Activated CD4-positive, alpha-beta T cell treated with anti-CD3 and anti-CD28 coated beads, Interleukin-10, Interleukin-2, amounts not matched to agents 100 ng/mL and 50 ng/mL, durations not matched to agents 16 hours and 8 hours (primary cell): ENCODE results near the gene ARPC2.
A peak's percentile ranks its signal among the peaks of the same experiment; 100 is the strongest.

Experiments used
- DNase-seq: peaks from one replicate; pipeline ENCODE4 v3.0.0-alpha.2; 2020

Gene ARPC2

DNA sequence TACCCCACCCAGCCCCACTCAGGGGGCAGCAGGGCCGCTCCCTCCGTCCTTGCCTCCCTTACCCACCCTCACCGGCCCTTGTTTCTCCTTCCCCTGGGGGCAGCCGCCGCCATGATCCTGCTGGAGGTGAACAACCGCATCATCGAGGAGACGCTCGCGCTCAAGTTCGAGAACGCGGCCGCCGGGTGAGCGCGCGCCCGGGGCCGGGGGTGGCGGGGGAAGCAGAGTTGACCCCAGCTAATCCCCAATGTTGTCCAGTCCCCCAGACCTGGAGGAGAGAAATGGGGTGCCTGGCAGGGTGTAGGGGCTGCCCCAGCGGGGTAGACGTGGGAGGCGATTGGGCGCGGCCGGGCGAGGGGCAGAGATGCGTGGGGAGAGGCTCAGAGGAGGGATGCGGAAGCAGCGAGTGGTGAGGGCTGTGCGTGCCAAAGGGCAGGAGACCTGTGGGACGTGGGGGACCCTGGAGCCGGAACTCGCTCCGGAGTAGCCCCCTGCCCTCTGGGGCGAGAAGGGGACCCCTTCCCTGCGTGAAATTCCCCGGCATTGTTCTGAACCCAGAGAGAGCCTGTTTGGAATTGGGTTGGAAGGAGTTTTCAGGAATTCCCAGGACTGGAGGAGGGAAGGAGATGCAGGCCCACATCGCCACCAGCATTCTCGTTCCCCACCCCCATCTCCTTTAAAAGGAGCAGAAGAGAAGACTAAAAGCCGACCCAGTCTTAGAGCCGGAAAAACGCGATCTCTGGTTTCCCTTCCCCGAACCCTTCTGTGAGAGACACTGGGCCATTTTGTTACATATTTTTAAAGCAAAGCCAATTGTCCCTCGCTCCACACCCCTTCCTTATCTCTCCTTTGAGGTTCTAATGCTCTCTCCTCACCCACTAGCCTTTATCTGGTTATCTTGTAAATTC is 625 bp downstream of the ARPC2 start:
- DNase-seq: peak; percentile 78

DNA sequence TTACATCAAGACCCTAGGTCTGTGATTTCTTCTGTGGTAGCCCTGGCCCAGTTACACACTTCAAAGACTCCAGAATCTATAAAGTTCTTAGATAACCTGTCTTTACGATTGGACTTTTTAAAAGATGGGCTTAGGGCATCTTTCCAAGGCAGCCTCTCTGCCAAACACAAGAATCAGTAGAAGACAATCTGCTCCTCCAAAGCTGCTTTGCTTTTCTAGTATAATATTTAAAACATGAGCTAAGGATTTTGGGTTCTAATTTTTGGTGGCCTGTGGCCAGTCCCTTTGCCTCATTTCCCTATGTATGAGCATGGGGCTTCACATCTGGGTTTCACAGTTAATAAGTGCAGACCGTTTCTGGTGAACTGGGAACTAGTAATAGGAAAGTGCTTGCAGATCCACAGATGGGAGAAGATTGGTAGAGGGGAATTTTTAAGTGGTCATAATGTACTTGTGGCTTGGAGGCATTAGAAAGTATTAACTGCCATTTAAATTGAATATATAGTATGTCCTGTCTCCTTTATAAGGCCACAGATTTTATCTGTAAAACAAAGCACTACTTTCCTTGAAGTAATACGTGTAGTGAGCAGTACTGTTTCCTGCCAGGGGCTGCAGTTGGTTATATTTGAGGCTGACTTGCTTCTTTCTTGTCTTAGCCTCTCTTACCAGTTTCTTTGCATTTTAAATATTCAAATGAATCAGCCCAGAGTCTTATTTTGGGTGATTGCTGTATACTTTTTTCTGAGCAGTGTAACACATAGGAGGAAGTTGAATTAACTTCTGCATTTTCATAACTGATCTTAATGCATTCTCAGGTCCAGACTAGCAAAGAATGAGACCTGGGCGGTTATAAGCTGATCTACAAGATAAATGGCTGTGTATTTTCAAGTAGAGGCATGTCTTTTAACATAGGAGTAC is 1.5 kb downstream of the ARPC2 start:
- peak; percentile 73 for DNase-seq

DNA sequence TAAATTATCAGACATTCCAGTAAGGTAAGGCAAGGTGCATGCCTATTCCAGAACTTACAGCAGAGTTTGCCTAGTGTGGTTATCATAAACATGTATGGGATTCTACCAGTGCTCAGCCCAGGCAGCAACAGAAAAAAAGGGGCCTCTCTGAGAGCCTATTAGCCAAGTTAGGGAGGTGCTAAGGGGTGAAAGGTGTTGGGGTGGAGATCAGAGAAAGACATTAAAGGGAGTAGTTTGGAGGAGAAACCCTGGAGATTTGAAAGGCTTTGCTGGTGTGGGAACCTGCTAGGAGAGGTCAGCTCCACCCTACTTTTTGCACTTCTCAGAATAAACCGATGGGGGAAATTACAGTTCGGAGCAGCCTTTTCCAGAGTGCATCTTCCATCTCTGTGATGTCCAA is 2.9 kb downstream of the ARPC2 start:
- DNase-seq: peak; percentile 38

DNA sequence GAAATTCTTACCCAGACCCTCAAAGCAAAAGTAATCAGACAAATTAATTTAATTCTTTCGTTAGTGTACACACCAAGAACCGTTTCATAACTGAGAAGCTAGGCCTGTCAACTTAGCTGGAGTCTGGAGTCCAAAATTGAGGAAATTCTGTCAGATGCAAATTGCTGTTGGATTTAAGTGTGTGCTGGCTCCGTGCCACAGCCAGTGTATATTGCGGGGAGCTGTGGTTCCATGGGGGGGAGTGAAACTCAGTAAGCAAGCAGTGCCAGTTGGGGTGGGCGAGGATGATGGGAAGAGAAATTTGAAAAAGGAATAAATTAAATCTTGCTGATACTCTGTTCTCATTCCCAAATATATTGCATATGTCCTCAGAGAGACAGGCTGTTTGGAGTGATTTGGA is 4.0 kb downstream of the ARPC2 start:
- DNase-seq: no peak

DNA sequence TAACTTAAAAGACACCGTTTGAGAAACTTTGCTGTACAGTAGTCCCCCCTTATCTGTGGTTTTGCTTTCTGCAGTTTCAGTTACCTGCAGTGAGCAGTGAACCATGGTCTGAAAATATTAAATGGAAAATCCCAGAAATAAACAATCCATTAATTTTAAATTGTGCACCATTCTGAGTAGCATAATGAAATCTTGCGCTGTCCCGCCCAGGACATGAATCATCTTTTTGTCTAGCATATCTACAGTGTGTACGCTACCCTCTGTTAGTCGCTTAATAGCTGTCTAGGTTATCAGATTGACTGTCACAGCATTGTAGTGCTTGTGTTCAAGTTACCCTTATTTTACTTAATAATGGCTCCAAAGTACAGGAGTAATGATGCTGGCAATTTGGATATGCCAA is 6.1 kb downstream of the ARPC2 start:
- peak; percentile 51 for DNase-seq

DNA sequence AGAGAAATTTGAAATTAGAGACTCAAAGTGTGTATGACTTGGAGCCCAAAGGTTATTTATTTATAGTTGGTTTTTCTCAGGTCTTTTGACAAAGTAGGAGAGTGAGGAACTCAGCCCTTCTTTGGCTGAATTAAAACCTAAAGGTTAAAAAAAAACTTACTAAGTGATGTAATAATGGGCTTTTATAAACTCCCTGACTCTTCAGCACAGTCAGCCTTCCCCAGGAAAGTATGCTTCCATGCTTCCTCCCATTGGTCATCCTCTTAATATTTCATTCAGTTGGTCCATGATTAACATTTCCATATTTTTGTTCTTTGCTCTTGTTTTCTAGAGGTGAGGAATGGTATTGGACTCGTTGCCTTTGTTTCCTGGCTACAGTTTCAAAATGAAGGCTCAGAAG is 7.2 kb downstream of the ARPC2 start:
- no peak for DNase-seq

DNA sequence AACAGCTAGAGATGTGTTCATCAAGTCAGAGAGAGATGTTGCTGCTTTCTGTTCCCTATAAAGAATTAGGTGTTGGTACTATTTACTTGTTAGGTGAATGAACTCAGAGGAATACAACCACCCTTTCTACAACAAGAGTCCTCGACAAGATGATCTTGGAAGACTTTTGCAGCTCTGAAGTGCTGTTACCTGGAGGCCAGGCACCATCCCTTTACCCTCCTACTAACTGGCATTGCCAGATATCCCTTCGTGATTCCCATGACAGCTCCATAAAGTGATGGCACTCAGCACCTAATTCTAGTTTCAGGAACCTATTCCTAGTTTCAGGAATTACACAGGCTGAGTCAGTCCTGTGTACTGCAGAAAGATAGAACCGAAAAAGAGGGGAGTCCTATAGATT is 9.9 kb downstream of the ARPC2 start:
- no peak for DNase-seq

DNA sequence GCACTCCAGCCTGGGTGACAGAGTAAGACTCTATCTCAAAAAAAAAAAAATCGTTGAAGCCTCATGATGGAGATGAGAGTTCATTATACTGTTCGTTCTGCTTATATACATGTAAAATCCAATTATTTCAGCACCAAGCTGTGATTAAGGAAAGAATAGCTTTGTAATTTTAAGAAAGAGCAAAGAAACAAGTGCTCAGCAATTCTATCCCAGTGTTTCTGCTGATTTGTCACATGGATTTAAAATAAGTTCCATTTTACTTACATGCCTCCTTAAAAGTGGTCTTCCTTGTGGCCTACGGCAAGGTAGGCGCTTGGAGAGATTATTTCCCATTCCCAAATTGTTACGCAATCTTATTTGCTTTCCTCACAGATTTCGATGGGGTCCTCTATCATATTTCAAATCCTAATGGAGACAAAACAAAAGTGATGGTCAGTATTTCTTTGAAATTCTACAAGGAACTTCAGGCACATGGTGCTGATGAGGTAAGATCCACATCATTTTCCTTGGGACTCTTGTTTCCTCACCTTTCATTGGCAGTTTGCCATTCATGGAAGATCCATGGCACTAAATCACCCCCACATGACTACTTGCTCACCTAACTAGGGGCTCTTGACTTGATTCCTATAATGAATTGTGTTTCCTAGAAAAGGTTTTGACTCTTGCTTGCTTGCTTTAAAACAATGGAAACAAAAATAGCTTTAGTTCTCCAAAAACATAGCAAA is 11.5 kb downstream of the ARPC2 start:
- peak; percentile 24 for DNase-seq

DNA sequence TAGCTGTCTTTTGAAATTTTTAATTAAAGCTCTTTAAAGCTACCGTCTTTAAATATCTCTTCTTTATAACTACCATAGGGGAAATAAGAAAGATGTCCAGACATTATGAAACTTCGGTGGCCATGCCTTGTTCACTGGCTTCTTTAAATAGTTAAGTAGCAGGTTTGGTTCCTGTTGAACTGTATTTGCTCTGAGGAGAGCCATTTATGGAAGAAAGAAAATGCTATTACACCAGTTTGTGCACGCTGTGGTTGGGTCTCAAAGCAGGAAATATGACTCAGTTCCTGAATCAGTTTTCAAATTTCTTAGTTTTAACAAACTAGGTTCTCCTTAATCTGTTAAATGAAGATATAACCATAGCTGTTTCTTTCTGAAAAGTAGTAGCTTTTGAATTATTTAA is 12.2 kb downstream of the ARPC2 start:
- DNase-seq: peak; percentile 91

DNA sequence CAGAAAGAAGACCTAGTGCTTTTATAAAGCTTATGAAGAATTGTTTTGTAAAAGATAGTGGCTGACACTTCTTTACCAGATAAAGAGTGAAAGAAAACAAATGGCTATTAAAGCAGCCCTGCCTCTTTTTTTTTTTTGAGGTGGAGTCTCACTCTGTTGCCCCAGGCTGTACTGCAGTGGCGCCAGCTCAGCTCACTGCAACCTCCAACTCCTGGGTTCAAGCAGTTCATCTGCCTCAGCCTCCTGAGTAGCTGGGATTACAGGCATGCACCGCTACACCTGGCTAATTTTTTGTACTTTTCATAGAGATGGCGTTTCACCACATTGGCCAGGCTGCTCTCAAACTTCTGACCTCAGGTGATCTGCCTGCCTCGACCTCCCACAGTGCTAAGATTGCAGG is 12.9 kb downstream of the ARPC2 start:
- DNase-seq: peak; percentile 56

DNA sequence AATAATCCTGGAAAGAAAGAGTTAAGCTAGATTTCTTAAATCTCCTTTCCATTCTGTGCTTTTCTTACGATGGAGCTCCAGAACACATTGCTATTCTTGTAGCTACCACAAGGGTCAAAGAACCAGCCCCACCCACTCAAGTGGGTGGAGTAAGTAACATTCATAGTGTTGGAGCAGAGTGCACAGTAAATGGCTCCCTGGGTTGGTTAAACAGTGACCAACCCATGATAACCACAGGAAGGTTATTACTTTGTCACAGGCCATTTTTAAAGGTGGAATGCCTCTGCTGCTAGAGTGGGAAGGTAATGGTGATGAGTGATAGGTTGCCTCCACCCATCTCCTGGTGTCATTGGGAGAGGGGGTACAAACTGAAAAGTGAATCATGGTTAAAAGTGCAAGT is 13.9 kb downstream of the ARPC2 start:
- peak; percentile 75 for DNase-seq

DNA sequence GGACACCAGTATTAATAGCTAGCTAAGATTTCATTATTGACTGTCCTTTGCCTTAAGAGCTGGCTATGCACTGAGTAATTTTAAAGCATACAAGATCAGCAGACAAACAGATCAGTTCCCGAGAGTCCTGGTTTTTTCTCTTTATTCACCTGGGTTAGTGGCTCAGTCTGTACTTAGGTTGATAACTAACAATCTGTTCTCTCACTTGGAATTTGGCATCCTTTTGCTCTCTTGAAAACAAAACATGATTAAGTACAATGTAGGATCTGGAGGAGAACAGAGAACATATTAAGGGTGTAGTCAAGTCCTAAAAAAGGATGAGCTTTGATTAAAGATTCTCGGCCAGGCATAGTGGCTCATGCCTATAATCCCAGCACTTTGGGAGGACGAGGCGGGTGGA is 16.6 kb downstream of the ARPC2 start:
- DNase-seq: no peak

DNA sequence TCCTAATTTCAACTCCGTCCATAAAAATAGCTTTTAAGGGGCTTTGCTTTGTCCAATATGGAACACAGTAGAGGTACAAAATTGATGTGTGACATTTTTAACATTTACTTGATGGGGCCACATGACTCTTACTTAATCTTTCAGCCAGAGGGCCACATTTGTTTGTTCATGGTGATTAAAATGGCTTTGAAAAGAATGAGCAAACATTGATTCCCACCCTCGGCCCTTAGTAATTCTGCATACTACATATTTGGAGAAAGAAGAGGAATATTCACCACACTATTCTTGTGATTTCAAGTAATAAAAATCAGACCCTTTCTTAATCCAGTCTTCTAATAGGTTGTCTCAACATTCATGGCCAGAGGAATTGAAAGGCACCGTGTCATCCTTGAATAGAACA is 17.5 kb downstream of the ARPC2 start:
- DNase-seq: no peak

DNA sequence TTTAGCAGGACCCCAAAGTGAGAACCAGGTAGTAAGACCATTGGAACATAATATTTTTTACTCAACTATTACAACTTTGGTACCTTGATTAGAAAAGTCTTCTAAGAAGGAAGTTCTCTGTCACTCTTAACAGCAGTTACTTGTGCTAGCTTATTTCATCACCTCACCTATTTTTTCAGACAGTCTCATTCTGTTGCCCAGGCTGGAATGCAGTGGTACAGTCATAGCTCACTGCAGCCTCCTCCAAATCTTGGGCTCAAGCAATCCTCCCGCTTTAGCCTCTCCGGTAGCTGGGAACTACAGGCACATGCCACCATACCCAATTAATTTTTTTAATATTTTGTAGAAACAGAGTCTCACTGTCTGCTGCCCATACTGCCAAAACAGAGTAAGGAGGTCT is 18.0 kb downstream of the ARPC2 start:
- no peak for DNase-seq

DNA sequence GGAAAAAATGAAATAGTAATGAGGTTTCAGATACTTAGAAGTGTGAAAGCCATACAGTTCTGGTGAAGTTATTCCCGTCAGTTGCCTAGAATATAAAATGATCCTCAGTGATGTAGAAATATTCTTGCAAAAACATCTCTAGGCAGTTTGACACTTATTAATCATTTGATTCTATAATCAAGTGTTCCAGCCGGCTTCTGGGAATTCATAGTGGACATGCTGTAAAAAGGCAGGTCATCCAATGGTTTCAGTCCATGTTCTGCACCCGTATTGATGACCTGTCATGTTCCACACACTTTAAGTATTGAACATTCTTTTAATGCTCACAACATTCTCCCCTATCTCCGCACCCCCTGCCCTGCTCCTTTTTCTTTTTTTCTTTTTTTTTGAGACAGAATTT is 19.8 kb downstream of the ARPC2 start:
- no peak for DNase-seq

DNA sequence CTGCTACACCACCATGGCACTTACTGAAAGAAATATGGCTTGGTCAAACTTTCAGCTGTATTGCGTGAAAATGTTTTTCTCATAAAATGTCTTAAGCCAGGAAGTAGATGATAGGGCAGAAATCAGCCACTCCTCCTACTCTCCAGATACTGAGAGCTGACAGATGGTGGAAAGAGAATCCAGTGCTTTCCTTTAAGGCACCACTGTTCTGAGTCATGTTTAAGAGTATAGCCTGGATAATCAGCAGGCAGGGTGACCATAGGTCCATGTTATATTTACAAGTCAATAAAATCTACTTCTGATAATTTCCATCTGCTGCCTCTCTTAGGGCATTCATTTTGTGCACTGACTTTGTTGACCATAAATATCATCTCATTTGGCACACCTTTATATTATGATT is 21.9 kb downstream of the ARPC2 start:
- no peak for DNase-seq

DNA sequence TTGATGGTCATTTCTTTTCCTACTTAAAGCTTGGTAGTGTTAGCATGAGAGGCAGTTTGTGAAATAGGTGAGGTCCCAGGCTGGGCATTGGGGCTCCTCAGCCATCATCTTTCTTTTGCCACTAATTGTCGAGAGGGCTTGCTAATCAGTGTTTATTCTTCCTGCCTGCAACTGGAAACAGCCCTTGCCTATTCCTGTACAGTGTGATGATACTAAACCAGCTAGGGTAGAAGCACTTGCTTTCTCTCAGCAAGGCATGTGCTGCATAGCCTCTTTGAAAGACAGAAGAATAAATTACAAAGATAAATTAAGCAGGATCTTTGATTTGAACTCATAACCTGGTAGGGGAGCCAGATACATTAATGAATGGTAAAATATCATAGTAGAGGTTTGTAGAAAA is 27.2 kb downstream of the ARPC2 start:
- no peak for DNase-seq

DNA sequence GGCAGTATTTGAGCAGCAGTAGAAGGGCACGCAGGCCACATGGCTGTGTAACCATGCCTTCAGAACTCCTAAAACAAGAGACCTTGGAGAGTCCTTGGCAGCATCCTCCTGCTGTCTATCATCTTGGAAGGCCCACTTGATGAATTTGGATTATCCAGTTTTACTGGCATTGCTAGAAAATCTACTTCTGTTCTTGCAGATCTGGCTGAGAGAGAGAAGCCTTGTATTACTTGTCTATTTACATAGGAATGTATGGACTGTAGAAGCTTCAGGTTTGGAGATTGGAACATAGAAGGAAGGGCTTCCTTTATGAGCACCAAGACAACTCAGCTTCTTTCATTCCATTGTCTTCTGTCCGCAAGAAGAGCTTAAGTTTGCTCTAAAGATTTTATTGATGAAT is 27.7 kb downstream of the ARPC2 start:
- no peak for DNase-seq

DNA sequence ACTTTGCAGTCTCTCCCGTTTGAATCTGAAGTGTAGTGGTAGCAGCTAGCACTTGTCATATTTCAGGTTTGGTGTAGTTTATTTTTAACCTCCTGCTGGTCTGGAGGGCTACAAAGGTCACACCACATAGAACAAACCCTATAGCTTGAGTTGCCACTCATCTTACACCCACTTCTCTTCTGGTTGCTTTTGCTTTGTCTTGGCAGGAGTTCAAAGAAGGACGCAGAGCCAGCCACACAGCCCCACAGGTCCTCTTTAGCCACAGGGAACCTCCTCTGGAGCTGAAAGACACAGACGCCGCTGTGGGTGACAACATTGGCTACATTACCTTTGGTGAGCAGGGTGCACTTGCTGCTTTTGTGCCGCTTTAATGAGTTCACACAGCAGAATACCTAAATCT is 28.2 kb downstream of the ARPC2 start:
- DNase-seq: no peak

DNA sequence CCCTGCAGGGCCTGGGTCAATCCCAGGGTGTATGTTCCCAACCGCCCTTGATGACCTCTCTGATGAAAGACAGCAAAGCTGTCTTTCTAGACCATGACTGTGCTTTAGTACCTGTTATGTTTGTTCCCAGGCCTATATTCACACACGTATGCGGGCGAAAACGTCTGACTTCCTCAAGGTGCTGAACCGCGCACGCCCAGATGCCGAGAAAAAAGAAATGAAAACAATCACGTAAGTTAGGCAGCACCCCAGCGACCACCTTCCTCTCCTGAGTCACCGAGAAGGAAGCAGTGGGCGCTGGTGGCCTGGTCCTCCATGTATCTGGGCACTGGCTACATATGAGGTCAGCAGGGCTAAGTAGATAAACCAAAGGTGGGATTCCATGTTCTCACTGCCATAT is 32.7 kb downstream of the ARPC2 start:
- no peak for DNase-seq

DNA sequence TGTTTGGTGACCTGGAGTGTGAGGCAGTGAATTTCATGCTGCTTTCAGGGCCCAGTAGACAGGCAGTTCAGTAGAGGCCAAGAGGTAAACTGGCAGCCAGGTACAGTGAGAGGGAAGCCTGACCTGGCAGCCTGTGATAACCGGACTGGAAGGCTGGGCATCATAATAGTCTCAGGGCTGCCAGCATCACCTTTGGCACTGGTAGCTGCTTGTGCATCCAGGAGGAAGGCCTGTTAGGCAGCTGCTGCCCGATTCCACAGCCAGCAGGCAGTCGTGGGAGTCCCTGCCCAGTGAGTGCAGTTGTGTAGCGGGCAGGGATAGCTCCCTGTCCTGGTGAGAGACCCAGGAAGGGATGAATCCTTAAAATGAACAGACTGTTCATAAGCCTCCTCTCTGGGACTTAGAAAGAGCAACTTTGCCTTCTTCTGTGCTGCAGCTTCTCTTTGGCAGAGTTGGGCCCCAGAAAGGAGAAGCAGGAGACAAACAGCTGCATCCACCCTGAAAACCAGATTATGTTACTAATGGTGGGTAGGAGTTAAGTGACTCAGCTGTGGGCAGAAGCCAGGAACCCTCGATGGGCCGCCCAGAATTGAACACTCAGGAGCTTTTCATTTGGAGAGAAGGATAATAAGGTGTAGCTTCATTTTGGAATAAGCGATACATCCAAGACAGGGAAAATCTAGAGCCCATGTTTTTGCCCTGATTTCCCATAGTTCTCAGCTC is 35.7 kb downstream of the ARPC2 start:
- no peak for DNase-seq

DNA sequence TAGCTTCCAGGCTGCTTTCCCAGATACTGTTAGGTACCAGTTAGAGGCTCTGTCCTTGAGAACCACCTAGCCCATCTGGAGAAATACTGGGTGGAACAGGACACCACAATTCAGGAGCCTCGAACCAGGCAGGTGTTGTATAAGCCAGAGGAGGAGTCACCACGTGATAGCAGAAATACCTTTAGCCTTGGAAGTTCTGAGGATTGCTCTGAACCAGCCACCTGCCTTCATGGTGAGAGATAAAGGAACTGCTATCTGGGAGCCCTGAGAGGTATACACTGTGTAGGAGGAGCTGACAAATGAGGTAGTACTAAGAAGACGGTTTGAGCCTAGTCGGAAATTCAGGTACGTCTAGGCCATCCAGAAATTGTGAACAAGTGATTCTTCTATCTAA is 36.2 kb downstream of the ARPC2 start:
- no peak for DNase-seq

DNA sequence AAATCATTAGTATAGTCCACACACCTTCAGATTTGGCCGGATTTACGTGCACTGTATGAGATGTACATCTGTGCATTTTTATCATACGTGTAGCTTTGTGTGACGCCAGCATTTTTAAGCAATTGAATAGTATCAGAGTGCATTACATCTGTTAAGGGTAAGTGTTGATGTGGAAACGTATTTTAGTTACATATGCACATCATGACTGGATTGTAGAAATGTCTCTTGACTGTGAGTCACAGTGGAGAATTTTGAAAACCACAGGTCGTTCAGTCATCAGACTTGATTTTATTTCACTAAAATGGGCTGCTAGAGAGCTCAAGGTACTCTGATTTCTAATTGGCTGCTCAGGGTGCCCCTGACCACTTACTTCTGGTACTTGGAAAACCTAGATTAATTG is 38.5 kb downstream of the ARPC2 start:
- DNase-seq: peak; percentile 31
